Measurements from ENCODE around the gene MCEMP1. TPM values are rescaled to one million over a fixed set of nuclear protein-coding genes. Genes with fewer than 3 reads are reported as not detected.

MCEMP1 gene
- total and polyA plus RNA-seq, 2 of the 13 experiments (the other 11 are each of a cell fraction or from before 2014, with no cell fraction given): not detected

- no peaks in the 10 kb centered on the region; a peak in 1 of 5 replicates for H3K36me3 ChIP-seq (replicated peaks in 1 of 2; ENCODE audit: control insufficient read depth in 1 of 2, insufficient read depth in 2 of 2, low read length in 2 of 2)
- 53% methylated on average over 15 of the region's 30 CpGs for WGBS (ENCODE audit: low lambda C conversion rate)
- TSS peak; percentile 48 for BruUV-seq (replicated peaks)
- no peak for DNase-seq (ENCODE audit: low spot score)
- peaks cover 7% of the 10 kb centered on the region for H3K79me2 ChIP-seq (ENCODE audit: insufficient read depth, low read length)
- peak overlapping the region; percentile 85 for H3K9ac ChIP-seq (ENCODE audit: insufficient read depth, low read depth, low read length)
- peak; percentile 31 for ATAC-seq
- CTCF ChIA-PET (ENCODE audit: low intra/inter-chr PET ratio, low total read pairs): no interaction called here
- no peaks in the 10 kb centered on the region for H3K9me3 ChIP-seq (ENCODE audit: low read length)
- H3K27ac ChIP-seq (ENCODE audit: extremely low read length, insufficient read depth, low read length): peak overlapping the region; percentile 61
- H3K4me2 ChIP-seq (ENCODE audit: low read depth, low read length): peak overlapping the region; percentile 78
- POLR2A ChIA-PET: interaction anchor here (0.7 to 1.5 kb wide), 3 partner anchors 15 to 43 kb away, joined by 4 to 12 read pairs (median 7); partner anchors contain the start of genes CAMSAP3 and TRAPPC5
- intact Hi-C loops (cut with micrococcal nuclease; ENCODE audit: unreplicated experiment) (no loop called here), in situ Hi-C loops (cut with HindIII; ENCODE audit: extremely low pct_ligation_motif_present, low pct_unique_long_range_greater_than_20kb) (no loop called here)
- H2AFZ ChIP-seq (ENCODE audit: low read length): no peak overlapping the region
- H4K20me1 ChIP-seq (ENCODE audit: insufficient read depth, low read length): no peaks in the 10 kb centered on the region; the same call in 1 of the 2 replicates
- no peak for FAIRE-seq
- no peaks in the 10 kb centered on the region; a peak in 1 of 5 replicates for H3K27me3 ChIP-seq (ENCODE audit: control insufficient read depth in 1 of 2, insufficient read depth in 2 of 2, low read length in 2 of 2)
- H3K4me1 ChIP-seq (ENCODE audit: insufficient read depth, low read length): peaks cover 23% of the 10 kb centered on the region
- peak overlapping the region; percentile 93 to 96 (median 95) for H3K4me3 ChIP-seq (replicated peaks in 1 of 3; ENCODE audit: insufficient read depth in 1 of 3, low read depth in 2 of 3, low read length in 3 of 3)
- TF ChIP-seq ZNF160 (CRISPR knock-in tag; IDR thresholded peaks at IDR 0.05): no peak
- TF ChIP-seq TCF12 (IDR thresholded peaks at IDR 0.05): no peak
- TF ChIP-seq TCF12 (CRISPR knock-in tag; IDR thresholded peaks at IDR 0.05): no peak
- 0 out of 4 replicates have a peak, but pooled peaks of 1 of the 2 experiments have one; percentile 3 for TF ChIP-seq POLR2A (IDR thresholded peaks at IDR 0.05; ENCODE audit: insufficient read depth in 1 of 2, low read depth in 2 of 2, low read length in 2 of 2)
- no peak for TF ChIP-seq MLX (CRISPR knock-in tag; IDR thresholded peaks at IDR 0.05)
- no peak for TF ChIP-seq ZNF740 (CRISPR knock-in tag; IDR thresholded peaks at IDR 0.05)
- TF ChIP-seq PHF8 (CRISPR knock-in tag; IDR thresholded peaks at IDR 0.05): 0 out of 2 replicates have a peak, but pooled peaks have one; percentile 8
- 0 out of 2 replicates have a peak, but pooled peaks have one; percentile 19 for TF ChIP-seq ETV5 (CRISPR knock-in tag; IDR thresholded peaks at IDR 0.05; ENCODE audit: borderline replicate concordance)
- TF ChIP-seq CREB3 (CRISPR knock-in tag; IDR thresholded peaks at IDR 0.05): no peak
- no peak for TF ChIP-seq HDAC6 (IDR thresholded peaks at IDR 0.05; ENCODE audit: low read depth, low read length)
- TF ChIP-seq FOSL2 (CRISPR knock-in tag; IDR thresholded peaks at IDR 0.05): no peak
- no peak for TF ChIP-seq ZSCAN22 (CRISPR knock-in tag; IDR thresholded peaks at IDR 0.05)
- no peak for TF ChIP-seq ZBTB25 (CRISPR knock-in tag; IDR thresholded peaks at IDR 0.05)
- TF ChIP-seq ZFX (CRISPR knock-in tag; IDR thresholded peaks at IDR 0.05; ENCODE audit: low read depth): 0 out of 2 replicates have a peak, but pooled peaks have one; percentile 6
- TF ChIP-seq EED (CRISPR knock-in tag; IDR thresholded peaks at IDR 0.05): 0 out of 2 replicates have a peak, but pooled peaks have one; percentile 4
- no peak for TF ChIP-seq FOSL1 (CRISPR knock-in tag; IDR thresholded peaks at IDR 0.05; ENCODE audit: borderline replicate concordance)
- TF ChIP-seq ZBTB43 (CRISPR knock-in tag; conservative IDR thresholded peaks at IDR 0.05): no peak
- TF ChIP-seq ZNF780A (CRISPR knock-in tag; IDR thresholded peaks at IDR 0.05): no peak
- TF ChIP-seq SIN3B (IDR thresholded peaks at IDR 0.05; ENCODE audit: low read length): no peak
- TF ChIP-seq ZSCAN12 (CRISPR knock-in tag; IDR thresholded peaks at IDR 0.05): no peak
- TF ChIP-seq DMAP1 (CRISPR knock-in tag; IDR thresholded peaks at IDR 0.05): 0 out of 2 replicates have a peak, but pooled peaks have one; percentile 22
Measured at GRCh38 chr19:7637374-7638256, 39.3 kb upstream of the MCEMP1 start.

Measured in HepG2 (cell line).